Coronary artery (tissue), 2 donors: Measurements from ENCODE around the gene WBP1.

Source experiments
- DNase-seq: peaks from one replicate; pipeline ENCODE4 v3.0.0-alpha.2; 2017; ENCODE audit warnings: low spot score
- H3K27ac ChIP-seq, 2 donors: fragments of 200-600 bp; sonication (generic); one replicate each; pipeline ENCODE4 v1.5.1; 2016 to 2019
- H3K4me3 ChIP-seq: fragments of 200-600 bp; sonication (generic); 2 replicates; pipeline ENCODE4 v1.5.1; 2016; ENCODE audit warnings: mild to moderate bottlenecking, moderate library complexity
- CTCF ChIP-seq: fragments of 200-600 bp; sonication (generic); IDR thresholded peaks from one replicate; pipeline ENCODE4 v1.5.1; 2019; ENCODE audit warnings: antibody characterized with exemption

Gene WBP1

GRCh38 chr2:74458132-74458937, at the start of gene WBP1:
Gene WBP1 (plus strand): TSS chr2:74458438. CDS start chr2:74458603, 165 bp downstream.
- peak; percentile 100 for DNase-seq
- Histone ChIP-seq H3K27ac (peak within 1 kb of the TSS; percentile 96 to 97), H3K4me3 (peak within 1 kb of the TSS; percentile 82)
- no peak for TF ChIP-seq CTCF

- H3K4me3 ChIP-seq, result no peak overlapping the region
- no peak for DNase-seq
- H3K27ac ChIP-seq, result no peak overlapping the region
- TF ChIP-seq CTCF, result no peak
Measured at GRCh38 chr2:74413001-74413698, 45.1 kb upstream of the WBP1 start.

GRCh38 chr2:74414441-74414840, 43.8 kb upstream of the WBP1 start:
- Histone ChIP-seq H3K27ac (peak overlapping the region; percentile 47 to 73), H3K4me3 (peak overlapping the region; percentile 76)
- DNase-seq, result no peak
- TF ChIP-seq CTCF, result no peak

- H3K27ac ChIP-seq, result peak overlapping the region; percentile 47 to 73
- TF ChIP-seq CTCF, result no peak
- DNase-seq, result no peak
- peak overlapping the region; percentile 76 for H3K4me3 ChIP-seq
Measured at GRCh38 chr2:74414881-74415761, 43.1 kb upstream of the WBP1 start.

GRCh38 chr2:74415762-74416395, 42.4 kb upstream of the WBP1 start:
- peak overlapping the region in 1 of 2 donors; percentile 73 for H3K27ac ChIP-seq
- TF ChIP-seq CTCF, result no peak
- H3K4me3 ChIP-seq, result peak overlapping the region; percentile 76
- DNase-seq, result no peak

GRCh38 chr2:74416778-74417177, 41.5 kb upstream of the WBP1 start:
- H3K4me3 ChIP-seq, result no peak overlapping the region
- no peak overlapping the region for H3K27ac ChIP-seq
- no peak for TF ChIP-seq CTCF
- DNase-seq, result no peak
